SK-N-SH (cell line): ENCODE measurements around the gene STK25. TPM values are rescaled to one million over a fixed set of nuclear protein-coding genes. Genes with fewer than 3 reads are reported as not detected.

Source experiments
- CTCF ChIA-PET: fragments of 300-600, 350-600 bp; formaldehyde crosslinking; extraction: SDS; loops from one replicate; lab custom pipeline; 2021; lab: Yijun Ruan, JAX
- POLR2A ChIA-PET: fragments of 350-600 bp; sonication (Branson Sonifier 250); formaldehyde crosslinking; extraction: SDS; loops from one replicate; lab custom pipeline; 2020; ENCODE audit warnings: antibody characterized with exemption, inconsistent platforms; lab: Yijun Ruan, JAX
- DNase-seq: peaks from one replicate; pipeline ENCODE4 v3.0.0; 2012
- H2AFZ ChIP-seq: fragments of 200-600 bp; sonication (generic); 2 replicates; pipeline ENCODE4 v1.8.1; 2016; ENCODE audit warnings: antibody characterized with exemption, mild to moderate bottlenecking, low read depth
- H3F3A ChIP-seq: fragments of 200-600 bp; sonication (generic); replicated peaks from 2 replicates; pipeline ENCODE3; 2016; ENCODE audit warnings: antibody characterized with exemption, mild to moderate bottlenecking; ENCODE audit not compliant: insufficient read depth
- H3K27ac ChIP-seq, 2 experiments: fragments of 200-500 bp in 1 of 2; fragments of 200-600 bp in 1 of 2; sonication (Bioruptor generic) in 1 of 2; sonication (generic), shearing (Covaris generic) in 1 of 2; 2 replicates each; pipeline versions ENCODE4 v1.5.1 to v1.6.1; 2014 to 2016; ENCODE audit warnings: low read depth in 2 of 2, inconsistent platforms in 1 of 2, low read length in 1 of 2, mild to moderate bottlenecking in 1 of 2, mixed read lengths in 1 of 2
- H3K27me3 ChIP-seq: fragments of 200-600 bp; sonication (generic), shearing (Covaris generic); 2 replicates; pipeline ENCODE4 v1.6.1; 2016; ENCODE audit warnings: mixed run types; ENCODE audit not compliant: insufficient read depth
- H3K36me3 ChIP-seq, 2 experiments: fragments of 200-500 bp in 1 of 2; fragments of 200-600 bp in 1 of 2; sonication (Bioruptor generic) in 1 of 2; sonication (generic) in 1 of 2; replicated peaks in 1 of 2; 2 replicates each; pipeline versions ENCODE3 to v1.5.1; 2014 to 2016; ENCODE audit warnings: low read length in 1 of 2, mild to moderate bottlenecking in 1 of 2; ENCODE audit not compliant: insufficient read depth in 2 of 2, control insufficient read depth in 1 of 2
- H3K4me1 ChIP-seq, 2 experiments: fragments of 200-500 bp in 1 of 2; fragments of 200-600 bp in 1 of 2; sonication (Bioruptor generic) in 1 of 2; sonication (generic), shearing (Covaris generic) in 1 of 2; 2 replicates each; pipeline versions ENCODE4 v1.5.1 to v1.6.1; 2014 to 2016; ENCODE audit warnings: low read depth in 1 of 2, low read length in 1 of 2, mixed run types in 1 of 2; ENCODE audit not compliant: insufficient read depth in 2 of 2, control insufficient read depth in 1 of 2
- H3K4me2 ChIP-seq: fragments of 200-600 bp; sonication (generic), shearing (Covaris generic); 2 replicates; pipeline ENCODE4 v1.6.1; 2017; ENCODE audit warnings: mixed run types
- H3K4me3 ChIP-seq, 2 experiments: fragments of 200-500 bp in 1 of 2; fragments of 200-600 bp in 1 of 2; sonication (Bioruptor generic) in 1 of 2; sonication (generic), shearing (Covaris generic) in 1 of 2; 2 replicates each; pipeline versions ENCODE4 v1.5.1 to v1.8.1; 2014 to 2016; ENCODE audit warnings: low read depth in 2 of 2, inconsistent platforms in 1 of 2, low read length in 1 of 2, mild to moderate bottlenecking in 1 of 2, mixed read lengths in 1 of 2, moderate library complexity in 1 of 2
- H3K79me2 ChIP-seq: fragments of 200-600 bp; sonication (generic); 2 replicates; pipeline ENCODE4 v1.8.1; 2017; ENCODE audit warnings: mild to moderate bottlenecking; ENCODE audit not compliant: insufficient read depth
- H3K9ac ChIP-seq: fragments of 200-600 bp; sonication (generic); 2 replicates; pipeline ENCODE4 v1.6.1; 2017; ENCODE audit warnings: mixed run types
- H3K9me2 ChIP-seq: fragments of 200-600 bp; sonication (generic); 2 replicates; pipeline ENCODE4 v1.6.1; 2017; ENCODE audit warnings: mixed run types
- H3K9me3 ChIP-seq: fragments of 200-600 bp; sonication (generic); 2 replicates; pipeline ENCODE4 v1.6.1; 2017; ENCODE audit warnings: mixed run types, mild to moderate bottlenecking, moderate library complexity
- H4K20me1 ChIP-seq: fragments of 200-600 bp; sonication (generic); 2 replicates; pipeline ENCODE4 v1.6.1; 2017; ENCODE audit warnings: mild to moderate bottlenecking, mixed run types; ENCODE audit not compliant: insufficient read depth
- EZH2phosphoT487 ChIP-seq: fragments of 200-600 bp; sonication (generic); IDR thresholded peaks from 2 replicates; pipeline ENCODE4 v1.6.1; 2017; ENCODE audit warnings: low read depth, mixed run types, mild to moderate bottlenecking, antibody characterized with exemption, moderate library complexity, borderline replicate concordance
- FOXM1 ChIP-seq: IDR thresholded peaks from 2 replicates; pipeline ENCODE4 v1.4.0; 2012; ENCODE audit warnings: low read depth, mild to moderate bottlenecking
- GABPA ChIP-seq: IDR thresholded peaks from 2 replicates; pipeline ENCODE4 v1.4.0; 2012; ENCODE audit warnings: low read depth, mild to moderate bottlenecking
- MXI1 ChIP-seq: IDR thresholded peaks from 2 replicates; pipeline ENCODE4 v1.6.1; 2012; ENCODE audit warnings: mild to moderate bottlenecking, low read depth, low read length, improper control_type of control experiment
- POLR2AphosphoS5 ChIP-seq: IDR thresholded peaks from 2 replicates; pipeline ENCODE4 v1.6.1; 2012; ENCODE audit warnings: low read depth, low read length
- RAD21 ChIP-seq: IDR thresholded peaks from 2 replicates; pipeline ENCODE4 v1.6.1; 2012; ENCODE audit warnings: mild to moderate bottlenecking, low read length
- SIN3A ChIP-seq: IDR thresholded peaks from 2 replicates; pipeline ENCODE4 v1.6.1; 2012; ENCODE audit warnings: low read depth, mild to moderate bottlenecking, low read length, moderate library complexity, borderline replicate concordance
- SMC3 ChIP-seq: IDR thresholded peaks from 2 replicates; pipeline ENCODE4 v1.6.1; 2012; ENCODE audit warnings: low read depth, low read length, improper control_type of control experiment
- TCF12 ChIP-seq: IDR thresholded peaks from 2 replicates; pipeline ENCODE4 v1.4.0; 2012
- WGBS: methylation state at CpG from one replicate; pipeline ENCODE4 v1.1.6; 2017; ENCODE audit warnings: low lambda C conversion rate; 5-methylcytosine and 5-hydroxymethylcytosine counted together
- polyA plus RNA-seq, 3 experiments: library from polyadenylated mRNA; depleted of rRNA; stranded (reverse); fragments of >200 nt; gene quantifications; 2 replicates each; pipeline ENCODE4 v1.2.3, GENCODE V29; 2012
- TF ChIP-seq, protein P1 (sequence below): fragments of 150-350 bp; IDR thresholded peaks from 2 replicates; pipeline ENCODE4 v1.6.1; 2016; ENCODE audit warnings: mild to moderate bottlenecking, low read depth, low read length
- TF ChIP-seq, protein P2 (sequence below): fragments of 150-350 bp; IDR thresholded peaks from 2 replicates; pipeline ENCODE4 v1.6.1; 2017; ENCODE audit warnings: antibody characterized with exemption, low read length, low read depth, borderline replicate concordance
- TF ChIP-seq, protein P3 (sequence below): IDR thresholded peaks from 2 replicates; pipeline ENCODE4 v1.6.1; 2012; ENCODE audit warnings: mild to moderate bottlenecking, low read depth, low read length, moderate library complexity
- TF ChIP-seq, protein P4 (sequence below): IDR thresholded peaks from 2 replicates; pipeline ENCODE4 v1.4.0; 2012; ENCODE audit warnings: low read depth, borderline replicate concordance
- TF ChIP-seq, protein P5 (sequence below): IDR thresholded peaks from 2 replicates; pipeline ENCODE4; 2012
- TF ChIP-seq, protein P6 (sequence below): IDR thresholded peaks from 2 replicates; pipeline ENCODE4 v1.4.0; 2012; ENCODE audit warnings: low read depth, borderline replicate concordance

STK25 gene
- polyA plus RNA-seq, 1 of the 3 experiments (the other 2 are of a cell fraction), result 236 TPM

DNA sequence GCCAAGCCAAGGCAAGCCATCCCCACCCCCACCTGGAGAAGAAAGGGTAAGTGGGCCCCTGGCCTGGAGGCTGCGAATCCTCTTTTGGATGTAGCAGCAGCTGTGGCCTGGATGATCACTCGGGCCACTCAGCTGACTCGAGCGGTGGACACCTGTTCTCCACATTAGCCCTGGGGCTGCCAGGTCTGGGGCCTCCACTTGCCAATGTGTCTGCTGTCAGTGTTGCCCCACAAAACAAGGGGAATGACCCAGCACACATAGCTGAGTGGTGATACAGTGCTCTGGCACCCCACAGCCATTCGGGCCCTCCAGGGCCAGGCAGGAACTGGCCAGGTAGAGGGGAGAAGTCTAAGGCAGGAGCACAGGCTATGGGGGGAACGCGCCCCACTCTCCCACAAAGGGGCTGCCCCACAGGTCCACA is 2.6 kb downstream of the STK25 start:
- no peaks in the 10 kb centered on the region for H3K9me3 ChIP-seq
- H3K4me3 ChIP-seq, result no peak overlapping the region
- H3K79me2 ChIP-seq, result peaks cover 73% of the 10 kb centered on the region
- no peak overlapping the region for H3K9ac ChIP-seq
- no peaks in the 10 kb centered on the region for H3K27me3 ChIP-seq
- TF ChIP-seq TCF12 (no peak), EZH2phosphoT487 (no peak), FOXM1 (no peak), SMC3 (no peak), RAD21 (no peak), SIN3A (no peak), POLR2AphosphoS5 (no peak), GABPA (no peak), MXI1 (no peak)
- TF ChIP-seq, protein P1, sequence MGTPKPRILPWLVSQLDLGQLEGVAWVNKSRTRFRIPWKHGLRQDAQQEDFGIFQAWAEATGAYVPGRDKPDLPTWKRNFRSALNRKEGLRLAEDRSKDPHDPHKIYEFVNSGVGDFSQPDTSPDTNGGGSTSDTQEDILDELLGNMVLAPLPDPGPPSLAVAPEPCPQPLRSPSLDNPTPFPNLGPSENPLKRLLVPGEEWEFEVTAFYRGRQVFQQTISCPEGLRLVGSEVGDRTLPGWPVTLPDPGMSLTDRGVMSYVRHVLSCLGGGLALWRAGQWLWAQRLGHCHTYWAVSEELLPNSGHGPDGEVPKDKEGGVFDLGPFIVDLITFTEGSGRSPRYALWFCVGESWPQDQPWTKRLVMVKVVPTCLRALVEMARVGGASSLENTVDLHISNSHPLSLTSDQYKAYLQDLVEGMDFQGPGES, result no peak
- TF ChIP-seq, protein P2, sequence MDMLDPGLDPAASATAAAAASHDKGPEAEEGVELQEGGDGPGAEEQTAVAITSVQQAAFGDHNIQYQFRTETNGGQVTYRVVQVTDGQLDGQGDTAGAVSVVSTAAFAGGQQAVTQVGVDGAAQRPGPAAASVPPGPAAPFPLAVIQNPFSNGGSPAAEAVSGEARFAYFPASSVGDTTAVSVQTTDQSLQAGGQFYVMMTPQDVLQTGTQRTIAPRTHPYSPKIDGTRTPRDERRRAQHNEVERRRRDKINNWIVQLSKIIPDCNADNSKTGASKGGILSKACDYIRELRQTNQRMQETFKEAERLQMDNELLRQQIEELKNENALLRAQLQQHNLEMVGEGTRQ, result no peak
- TF ChIP-seq, protein P3, sequence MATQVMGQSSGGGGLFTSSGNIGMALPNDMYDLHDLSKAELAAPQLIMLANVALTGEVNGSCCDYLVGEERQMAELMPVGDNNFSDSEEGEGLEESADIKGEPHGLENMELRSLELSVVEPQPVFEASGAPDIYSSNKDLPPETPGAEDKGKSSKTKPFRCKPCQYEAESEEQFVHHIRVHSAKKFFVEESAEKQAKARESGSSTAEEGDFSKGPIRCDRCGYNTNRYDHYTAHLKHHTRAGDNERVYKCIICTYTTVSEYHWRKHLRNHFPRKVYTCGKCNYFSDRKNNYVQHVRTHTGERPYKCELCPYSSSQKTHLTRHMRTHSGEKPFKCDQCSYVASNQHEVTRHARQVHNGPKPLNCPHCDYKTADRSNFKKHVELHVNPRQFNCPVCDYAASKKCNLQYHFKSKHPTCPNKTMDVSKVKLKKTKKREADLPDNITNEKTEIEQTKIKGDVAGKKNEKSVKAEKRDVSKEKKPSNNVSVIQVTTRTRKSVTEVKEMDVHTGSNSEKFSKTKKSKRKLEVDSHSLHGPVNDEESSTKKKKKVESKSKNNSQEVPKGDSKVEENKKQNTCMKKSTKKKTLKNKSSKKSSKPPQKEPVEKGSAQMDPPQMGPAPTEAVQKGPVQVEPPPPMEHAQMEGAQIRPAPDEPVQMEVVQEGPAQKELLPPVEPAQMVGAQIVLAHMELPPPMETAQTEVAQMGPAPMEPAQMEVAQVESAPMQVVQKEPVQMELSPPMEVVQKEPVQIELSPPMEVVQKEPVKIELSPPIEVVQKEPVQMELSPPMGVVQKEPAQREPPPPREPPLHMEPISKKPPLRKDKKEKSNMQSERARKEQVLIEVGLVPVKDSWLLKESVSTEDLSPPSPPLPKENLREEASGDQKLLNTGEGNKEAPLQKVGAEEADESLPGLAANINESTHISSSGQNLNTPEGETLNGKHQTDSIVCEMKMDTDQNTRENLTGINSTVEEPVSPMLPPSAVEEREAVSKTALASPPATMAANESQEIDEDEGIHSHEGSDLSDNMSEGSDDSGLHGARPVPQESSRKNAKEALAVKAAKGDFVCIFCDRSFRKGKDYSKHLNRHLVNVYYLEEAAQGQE, result no peak
- TF ChIP-seq, protein P4, sequence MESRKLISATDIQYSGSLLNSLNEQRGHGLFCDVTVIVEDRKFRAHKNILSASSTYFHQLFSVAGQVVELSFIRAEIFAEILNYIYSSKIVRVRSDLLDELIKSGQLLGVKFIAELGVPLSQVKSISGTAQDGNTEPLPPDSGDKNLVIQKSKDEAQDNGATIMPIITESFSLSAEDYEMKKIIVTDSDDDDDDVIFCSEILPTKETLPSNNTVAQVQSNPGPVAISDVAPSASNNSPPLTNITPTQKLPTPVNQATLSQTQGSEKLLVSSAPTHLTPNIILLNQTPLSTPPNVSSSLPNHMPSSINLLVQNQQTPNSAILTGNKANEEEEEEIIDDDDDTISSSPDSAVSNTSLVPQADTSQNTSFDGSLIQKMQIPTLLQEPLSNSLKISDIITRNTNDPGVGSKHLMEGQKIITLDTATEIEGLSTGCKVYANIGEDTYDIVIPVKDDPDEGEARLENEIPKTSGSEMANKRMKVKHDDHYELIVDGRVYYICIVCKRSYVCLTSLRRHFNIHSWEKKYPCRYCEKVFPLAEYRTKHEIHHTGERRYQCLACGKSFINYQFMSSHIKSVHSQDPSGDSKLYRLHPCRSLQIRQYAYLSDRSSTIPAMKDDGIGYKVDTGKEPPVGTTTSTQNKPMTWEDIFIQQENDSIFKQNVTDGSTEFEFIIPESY, result no peak
- TF ChIP-seq, protein P5, sequence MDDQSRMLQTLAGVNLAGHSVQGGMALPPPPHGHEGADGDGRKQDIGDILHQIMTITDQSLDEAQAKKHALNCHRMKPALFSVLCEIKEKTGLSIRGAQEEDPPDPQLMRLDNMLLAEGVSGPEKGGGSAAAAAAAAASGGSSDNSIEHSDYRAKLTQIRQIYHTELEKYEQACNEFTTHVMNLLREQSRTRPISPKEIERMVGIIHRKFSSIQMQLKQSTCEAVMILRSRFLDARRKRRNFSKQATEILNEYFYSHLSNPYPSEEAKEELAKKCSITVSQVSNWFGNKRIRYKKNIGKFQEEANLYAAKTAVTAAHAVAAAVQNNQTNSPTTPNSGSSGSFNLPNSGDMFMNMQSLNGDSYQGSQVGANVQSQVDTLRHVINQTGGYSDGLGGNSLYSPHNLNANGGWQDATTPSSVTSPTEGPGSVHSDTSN, result no peak
- TF ChIP-seq, protein P6, sequence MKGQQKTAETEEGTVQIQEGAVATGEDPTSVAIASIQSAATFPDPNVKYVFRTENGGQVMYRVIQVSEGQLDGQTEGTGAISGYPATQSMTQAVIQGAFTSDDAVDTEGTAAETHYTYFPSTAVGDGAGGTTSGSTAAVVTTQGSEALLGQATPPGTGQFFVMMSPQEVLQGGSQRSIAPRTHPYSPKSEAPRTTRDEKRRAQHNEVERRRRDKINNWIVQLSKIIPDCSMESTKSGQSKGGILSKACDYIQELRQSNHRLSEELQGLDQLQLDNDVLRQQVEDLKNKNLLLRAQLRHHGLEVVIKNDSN, result no peak
- TF ChIP-seq, all 33 proteins: peak for 0
- H3F3A ChIP-seq, result no peaks in the 10 kb centered on the region
- H3K9me2 ChIP-seq, result no peaks in the 10 kb centered on the region
- DNase-seq, result peak; percentile 21
- no peak overlapping the region for H2AFZ ChIP-seq
- H4K20me1 ChIP-seq, result peaks cover 49% of the 10 kb centered on the region
- H3K27ac ChIP-seq, result peak overlapping the region in 1 of 2 experiments; percentile 4; a peak in 1 of 4 replicates
- H3K4me2 ChIP-seq, result peak overlapping the region; percentile 44; the same call in 1 of the 2 replicates
- POLR2A ChIA-PET, result no interaction called here
- H3K4me1 ChIP-seq, result peaks cover 7 to 32% of the 10 kb centered on the region in 2 experiments; a peak in 2 of 4 replicates
- 95% methylated on average over 4 of the region's 7 CpGs for WGBS
- CTCF ChIA-PET, result interaction anchor here (1.2 kb wide), 1 partner anchor 93 kb away, joined by 4 read pairs; no protein-coding TSS in a partner anchor
- H3K36me3 ChIP-seq, result peaks cover 0 to 6% of the 10 kb centered on the region in 2 experiments
